Osteocyte (in vitro differentiated cells): Measurements from ENCODE around the gene SCN5A. TPM values are rescaled to one million over a fixed set of nuclear protein-coding genes. Genes with fewer than 3 reads are reported as not detected.

Source experiments
- DNase-seq: peaks from one replicate; pipeline ENCODE4 v3.0.0; 2021; ENCODE audit warnings: mixed read lengths; ENCODE audit not compliant: unreplicated experiment; ENCODE audit errors: extremely low spot score
- H3K27ac Mint-ChIP-seq: one replicate; pipeline ENCODE4 v1.8.0; 2021; ENCODE audit warnings: mild to moderate bottlenecking, mixed read lengths; ENCODE audit not compliant: unreplicated experiment
- H3K27me3 Mint-ChIP-seq: one replicate; pipeline ENCODE4 v1.8.0; 2021; ENCODE audit warnings: mixed read lengths; ENCODE audit not compliant: unreplicated experiment
- H3K36me3 Mint-ChIP-seq: one replicate; pipeline ENCODE4 v1.8.0; 2021; ENCODE audit warnings: mixed read lengths; ENCODE audit not compliant: unreplicated experiment
- H3K4me1 Mint-ChIP-seq: one replicate; pipeline ENCODE4 v1.8.0; 2021; ENCODE audit warnings: mixed read lengths; ENCODE audit not compliant: unreplicated experiment
- H3K4me3 Mint-ChIP-seq: one replicate; pipeline ENCODE4 v1.8.0; 2021; ENCODE audit warnings: mild to moderate bottlenecking, moderate library complexity, mixed read lengths; ENCODE audit not compliant: unreplicated experiment
- H3K9me3 Mint-ChIP-seq: one replicate; pipeline ENCODE4 v1.8.0; 2021; ENCODE audit warnings: mixed read lengths; ENCODE audit not compliant: unreplicated experiment
- CTCF ChIP-seq: fragments of 200-600 bp; sonication (generic); IDR thresholded peaks from 2 replicates; pipeline ENCODE4 v1.5.0; 2021; ENCODE audit warnings: antibody characterized with exemption, mild to moderate bottlenecking, moderate library complexity
- total RNA-seq: library from RNA; stranded (reverse); gene quantifications from 2 replicates; pipeline ENCODE4 v1.2.1, GENCODE V29; 2021

The SCN5A gene
- total RNA-seq, 1 donor from 2014 or later = not detected

GRCh38 chr3:38563070-38563885 lies 86.2 kb downstream of the SCN5A start:
- no peaks in the 10 kb centered on the region for H3K27me3 Mint-ChIP-seq
- H3K36me3 Mint-ChIP-seq = no peaks in the 10 kb centered on the region
- TF ChIP-seq CTCF = no peak
- no peak for DNase-seq
- H3K9me3 Mint-ChIP-seq = no peaks in the 10 kb centered on the region
- no peaks in the 10 kb centered on the region for H3K4me1 Mint-ChIP-seq
- no peak overlapping the region for H3K4me3 Mint-ChIP-seq
- no peak overlapping the region for H3K27ac Mint-ChIP-seq

DNA sequence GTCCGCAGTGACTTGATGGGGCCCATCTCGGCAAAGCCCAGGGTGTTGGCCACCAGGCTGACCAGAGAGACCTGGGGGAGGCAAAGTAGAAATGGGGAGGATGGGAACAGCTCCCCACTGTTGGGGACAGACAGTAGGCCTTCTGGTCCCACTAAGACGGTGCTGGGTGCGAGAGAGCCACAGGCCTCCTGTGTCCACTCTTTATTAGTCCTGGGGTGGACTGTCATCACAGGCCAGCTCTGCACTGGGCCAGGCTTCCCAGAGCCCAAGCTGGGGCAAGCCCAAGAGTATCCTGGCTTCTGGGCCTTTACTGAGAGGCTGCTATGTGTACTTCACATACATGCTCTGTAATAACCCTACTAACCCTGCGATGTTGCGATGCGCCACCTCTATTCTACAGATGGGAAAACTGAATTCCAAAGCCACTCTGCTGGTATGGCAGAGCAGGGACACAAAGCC lies 87.0 kb downstream of the SCN5A start:
- no peak overlapping the region for H3K4me3 Mint-ChIP-seq
- no peak overlapping the region for H3K27ac Mint-ChIP-seq
- DNase-seq = no peak
- H3K9me3 Mint-ChIP-seq = no peaks in the 10 kb centered on the region
- no peak for TF ChIP-seq CTCF
- no peaks in the 10 kb centered on the region for H3K36me3 Mint-ChIP-seq
- H3K4me1 Mint-ChIP-seq = no peaks in the 10 kb centered on the region
- no peaks in the 10 kb centered on the region for H3K27me3 Mint-ChIP-seq

DNA sequence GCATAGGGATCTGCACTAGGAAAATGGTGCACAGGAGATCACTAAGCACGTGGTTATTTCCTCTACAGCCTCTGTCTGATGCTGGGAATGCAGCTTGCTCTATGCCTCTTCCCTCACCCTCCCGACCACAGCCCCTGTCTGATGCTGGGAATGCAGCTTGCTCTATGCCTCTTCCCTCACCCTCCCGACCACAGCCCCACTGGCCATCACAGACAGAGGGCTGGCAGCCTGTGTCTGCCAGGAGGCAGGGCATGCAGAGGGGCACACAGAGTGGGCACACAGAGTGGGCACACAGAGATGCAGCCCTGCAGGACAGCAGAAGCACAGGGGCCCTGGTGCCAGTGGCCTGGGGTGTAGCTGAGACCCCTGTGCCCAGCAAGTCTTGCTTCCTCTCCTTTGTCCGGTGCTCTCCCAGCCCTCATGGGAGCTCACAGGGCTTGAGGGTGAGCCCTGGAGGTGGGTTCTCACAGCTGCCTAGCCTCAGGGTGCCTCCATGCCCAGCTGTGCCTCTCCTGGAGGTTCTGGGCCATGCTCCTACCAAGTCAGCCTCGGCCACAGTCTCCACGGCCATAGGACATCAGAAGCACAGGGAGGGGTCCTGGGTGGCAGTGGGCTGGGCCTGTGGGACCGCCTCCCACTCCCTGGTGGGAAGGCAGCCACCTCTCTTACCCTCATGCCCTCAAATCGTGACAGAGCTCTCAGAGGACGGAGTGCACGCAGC lies 87.6 kb downstream of the SCN5A start:
- Mint-ChIP-seq H3K9me3 (no peaks in the 10 kb centered on the region), H3K36me3 (no peaks in the 10 kb centered on the region), H3K27me3 (no peaks in the 10 kb centered on the region), H3K4me1 (no peaks in the 10 kb centered on the region), H3K4me3 (no peak overlapping the region), H3K27ac (no peak overlapping the region)
- DNase-seq = no peak
- TF ChIP-seq CTCF = no peak

DNA sequence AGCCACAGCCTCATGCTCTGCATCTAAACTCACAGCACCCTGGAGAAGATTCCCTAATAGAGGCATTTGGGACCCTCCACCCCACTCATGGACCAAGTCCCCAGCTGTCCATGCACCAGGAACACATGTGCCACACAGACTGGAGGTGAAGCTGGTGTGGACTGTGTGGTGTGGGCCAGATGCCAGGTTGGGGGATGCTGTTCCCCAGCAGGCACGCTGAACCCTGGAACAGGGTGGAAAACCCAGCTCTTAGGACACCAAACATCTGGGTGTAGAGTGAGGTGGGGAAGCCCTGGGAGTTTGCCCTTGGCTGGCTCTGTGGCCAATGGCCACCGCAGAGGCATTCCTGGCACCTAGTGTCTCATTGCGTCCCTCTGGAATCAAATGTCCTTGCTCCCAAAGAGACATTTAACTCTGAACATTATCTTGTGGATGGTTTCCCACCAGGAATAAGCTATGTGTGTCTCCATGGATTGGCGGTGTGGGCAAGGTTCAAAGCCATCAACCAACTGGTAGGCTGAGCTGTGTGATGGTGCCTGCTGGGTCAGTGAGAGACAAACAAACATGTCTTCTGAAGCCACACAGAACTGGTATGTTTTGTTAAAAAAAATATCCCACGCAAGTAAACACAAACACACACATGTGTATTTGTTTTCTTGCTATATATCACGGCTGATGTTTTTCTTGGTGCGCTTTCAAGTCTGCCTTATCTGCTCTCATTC lies 88.3 kb downstream of the SCN5A start:
- Mint-ChIP-seq H3K27me3 (no peaks in the 10 kb centered on the region), H3K36me3 (no peaks in the 10 kb centered on the region), H3K27ac (no peak overlapping the region), H3K4me3 (no peak overlapping the region), H3K4me1 (no peaks in the 10 kb centered on the region), H3K9me3 (no peaks in the 10 kb centered on the region)
- no peak for DNase-seq
- TF ChIP-seq CTCF = no peak

GRCh38 chr3:38560284-38560683 lies 89.2 kb downstream of the SCN5A start:
- DNase-seq = peak; percentile 78
- no peak for TF ChIP-seq CTCF
- Mint-ChIP-seq H3K36me3 (no peaks in the 10 kb centered on the region), H3K27me3 (no peaks in the 10 kb centered on the region), H3K9me3 (no peaks in the 10 kb centered on the region), H3K4me3 (no peak overlapping the region), H3K4me1 (no peaks in the 10 kb centered on the region), H3K27ac (no peak overlapping the region)
